DOHH2 (cell line): ENCODE results near the gene RTP3.

Source experiments
- EZH2phosphoT487 ChIP-seq: fragments of 200-600 bp; sonication (generic); IDR thresholded peaks from 2 replicates; pipeline ENCODE4 v1.6.1; 2017; ENCODE audit warnings: borderline replicate concordance, mild to moderate bottlenecking, antibody characterized with exemption, low read length, moderate library complexity, mixed read lengths
- TF ChIP-seq, protein P1 (sequence below): fragments of 200-600 bp; sonication (generic); IDR thresholded peaks from one replicate; pipeline ENCODE4 v1.5.1; 2014; ENCODE audit warnings: antibody characterized with exemption, mild to moderate bottlenecking, low read depth, low read length; ENCODE audit not compliant: poor library complexity, severe bottlenecking

DNA sequence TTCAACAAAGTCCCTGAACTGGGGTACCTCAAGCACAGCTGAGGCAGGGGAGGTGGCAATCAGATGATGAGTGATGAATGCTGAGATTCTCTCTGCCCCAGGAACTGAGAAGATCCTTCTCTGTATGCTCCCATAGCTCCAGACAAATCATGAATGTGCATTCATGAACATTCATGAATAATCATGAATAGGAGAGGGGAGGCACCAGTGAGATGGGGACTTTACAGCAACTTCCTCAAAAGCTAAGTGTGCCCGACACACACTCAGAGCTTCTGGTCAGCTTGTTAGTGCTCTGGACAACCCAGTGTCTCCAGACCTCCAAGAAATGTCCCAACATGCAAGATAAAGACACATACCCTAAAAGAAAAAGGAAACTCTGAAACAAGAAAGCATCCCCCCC lies 44.1 kb downstream of the RTP3 start:
- TF ChIP-seq, protein P1, sequence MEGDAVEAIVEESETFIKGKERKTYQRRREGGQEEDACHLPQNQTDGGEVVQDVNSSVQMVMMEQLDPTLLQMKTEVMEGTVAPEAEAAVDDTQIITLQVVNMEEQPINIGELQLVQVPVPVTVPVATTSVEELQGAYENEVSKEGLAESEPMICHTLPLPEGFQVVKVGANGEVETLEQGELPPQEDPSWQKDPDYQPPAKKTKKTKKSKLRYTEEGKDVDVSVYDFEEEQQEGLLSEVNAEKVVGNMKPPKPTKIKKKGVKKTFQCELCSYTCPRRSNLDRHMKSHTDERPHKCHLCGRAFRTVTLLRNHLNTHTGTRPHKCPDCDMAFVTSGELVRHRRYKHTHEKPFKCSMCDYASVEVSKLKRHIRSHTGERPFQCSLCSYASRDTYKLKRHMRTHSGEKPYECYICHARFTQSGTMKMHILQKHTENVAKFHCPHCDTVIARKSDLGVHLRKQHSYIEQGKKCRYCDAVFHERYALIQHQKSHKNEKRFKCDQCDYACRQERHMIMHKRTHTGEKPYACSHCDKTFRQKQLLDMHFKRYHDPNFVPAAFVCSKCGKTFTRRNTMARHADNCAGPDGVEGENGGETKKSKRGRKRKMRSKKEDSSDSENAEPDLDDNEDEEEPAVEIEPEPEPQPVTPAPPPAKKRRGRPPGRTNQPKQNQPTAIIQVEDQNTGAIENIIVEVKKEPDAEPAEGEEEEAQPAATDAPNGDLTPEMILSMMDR: no peak
- no peak for TF ChIP-seq EZH2phosphoT487
